ENCODE data around the gene KRTAP4-9. TPM values are rescaled to one million over a fixed set of nuclear protein-coding genes. Genes with fewer than 3 reads are reported as not detected.
"Not testable (repeated sequence)": the region's sequence is repeated elsewhere in the genome, so short reads cannot be mapped to it uniquely, and the experiment has no call there.

Gene KRTAP4-9
- not detected for total RNA-seq

DNA sequence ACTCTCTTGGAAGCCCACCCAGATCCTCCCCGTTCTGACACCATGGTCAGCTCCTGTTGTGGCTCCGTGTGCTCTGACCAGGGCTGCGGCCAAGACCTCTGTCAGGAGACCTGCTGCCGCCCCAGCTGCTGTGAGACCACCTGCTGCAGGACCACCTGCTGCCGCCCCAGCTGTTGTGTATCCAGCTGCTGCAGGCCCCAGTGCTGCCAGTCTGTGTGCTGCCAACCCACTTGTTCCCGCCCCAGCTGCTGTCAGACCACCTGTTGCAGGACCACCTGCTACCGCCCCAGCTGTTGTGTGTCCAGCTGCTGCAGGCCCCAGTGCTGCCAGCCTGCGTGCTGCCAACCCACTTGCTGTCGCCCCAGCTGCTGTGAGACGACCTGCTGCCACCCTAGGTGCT lies at the start of gene KRTAP4-9:
Gene KRTAP4-9 (plus strand): TSS at position 43 of the 400 bp plus-strand sequence. CDS start 0 bp downstream, at position 43.
- intact Hi-C loops (cut with DNase I); H3K9me3 ChIP-seq; H3K36me3 ChIP-seq; H3K27ac ChIP-seq; DNase-seq; H3K4me3 ChIP-seq (replicated peaks in 1 of 3); H3K4me1 ChIP-seq; H3K27me3 ChIP-seq: not testable (repeated sequence)
- WGBS, 2 donors: 63 to 77% methylated on average over 2 to 7 of the region's 10 CpGs

GRCh38 chr17:41057547-41057946 lies 47.6 kb upstream of the KRTAP4-9 start:
- Histone ChIP-seq H3K4me1 (no peaks in the 10 kb centered on the region), H3K27me3 (no peaks in the 10 kb centered on the region), H3K36me3 (no peaks in the 10 kb centered on the region), H3K4me3 (replicated peaks in 1 of 3) (no peak overlapping the region), H3K9me3 (no peaks in the 10 kb centered on the region), H3K27ac (no peak overlapping the region)
- 90 to 92% methylated on average over 1 of the region's 1 CpG for WGBS, 2 donors
- TF ChIP-seq, protein P1, sequence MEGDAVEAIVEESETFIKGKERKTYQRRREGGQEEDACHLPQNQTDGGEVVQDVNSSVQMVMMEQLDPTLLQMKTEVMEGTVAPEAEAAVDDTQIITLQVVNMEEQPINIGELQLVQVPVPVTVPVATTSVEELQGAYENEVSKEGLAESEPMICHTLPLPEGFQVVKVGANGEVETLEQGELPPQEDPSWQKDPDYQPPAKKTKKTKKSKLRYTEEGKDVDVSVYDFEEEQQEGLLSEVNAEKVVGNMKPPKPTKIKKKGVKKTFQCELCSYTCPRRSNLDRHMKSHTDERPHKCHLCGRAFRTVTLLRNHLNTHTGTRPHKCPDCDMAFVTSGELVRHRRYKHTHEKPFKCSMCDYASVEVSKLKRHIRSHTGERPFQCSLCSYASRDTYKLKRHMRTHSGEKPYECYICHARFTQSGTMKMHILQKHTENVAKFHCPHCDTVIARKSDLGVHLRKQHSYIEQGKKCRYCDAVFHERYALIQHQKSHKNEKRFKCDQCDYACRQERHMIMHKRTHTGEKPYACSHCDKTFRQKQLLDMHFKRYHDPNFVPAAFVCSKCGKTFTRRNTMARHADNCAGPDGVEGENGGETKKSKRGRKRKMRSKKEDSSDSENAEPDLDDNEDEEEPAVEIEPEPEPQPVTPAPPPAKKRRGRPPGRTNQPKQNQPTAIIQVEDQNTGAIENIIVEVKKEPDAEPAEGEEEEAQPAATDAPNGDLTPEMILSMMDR (IDR thresholded peaks at IDR 0.05): no peak
- no peak for TF ChIP-seq POLR2A (IDR thresholded peaks at IDR 0.05)
- intact Hi-C loops (cut with DNase I): no loop called here
- no peak for DNase-seq

DNA sequence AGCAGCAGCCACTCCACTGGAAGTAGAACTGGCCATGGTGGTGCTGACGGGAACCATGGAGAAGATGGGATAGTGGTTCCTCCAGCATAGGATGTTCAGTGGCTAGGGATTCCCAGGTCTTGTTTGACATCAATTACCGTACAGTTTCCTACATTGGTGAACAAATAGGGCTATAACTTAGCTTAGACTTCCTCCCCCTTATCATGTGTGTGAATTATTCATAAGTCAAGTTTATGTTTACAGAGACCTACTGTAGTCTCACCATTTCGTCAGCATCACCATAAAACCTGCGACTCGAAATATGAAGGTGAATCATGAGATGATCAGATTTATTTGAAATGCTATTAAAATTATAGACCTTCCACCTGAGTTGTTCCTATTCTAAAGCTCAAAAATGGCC lies 46.4 kb upstream of the KRTAP4-9 start:
- Histone ChIP-seq H3K4me3 (replicated peaks in 1 of 3) (no peak overlapping the region), H3K27me3 (no peaks in the 10 kb centered on the region), H3K9me3 (no peaks in the 10 kb centered on the region), H3K4me1 (no peaks in the 10 kb centered on the region), H3K27ac (no peak overlapping the region), H3K36me3 (no peaks in the 10 kb centered on the region)
- WGBS, 2 donors: 91 to 95% methylated on average over 5 of the region's 5 CpGs
- intact Hi-C loops (cut with DNase I): no loop called here
- DNase-seq: no peak
- TF ChIP-seq POLR2A (IDR thresholded peaks at IDR 0.05): no peak
- TF ChIP-seq, protein P1 (IDR thresholded peaks at IDR 0.05): no peak

- intact Hi-C loops (cut with DNase I); DNase-seq; H3K27ac ChIP-seq; H3K4me3 ChIP-seq (replicated peaks in 1 of 3); H3K9me3 ChIP-seq; H3K36me3 ChIP-seq; H3K4me1 ChIP-seq; H3K27me3 ChIP-seq: not testable (repeated sequence)
- WGBS, 2 donors: 22 to 26% methylated on average over 6 to 10 of the region's 31 CpGs
These were observed 45.7 kb upstream of the KRTAP4-9 start for GRCh38 chr17:41059276-41060051.

GRCh38 chr17:41060052-41060604 lies 45.1 kb upstream of the KRTAP4-9 start, which contains the start of gene KRTAP2-3:
TSS of gene KRTAP2-3 (minus strand) at chr17:41060114. CDS start at chr17:41060050, 64 bp downstream.
- H3K9me3 ChIP-seq: no peaks in the 10 kb centered on the region
- H3K4me1 ChIP-seq: no peaks in the 10 kb centered on the region
- H3K36me3 ChIP-seq: no peaks in the 10 kb centered on the region
- no peak within 1 kb of the TSS for H3K27ac ChIP-seq
- no peak for DNase-seq
- intact Hi-C loops (cut with DNase I): no loop called here
- no peak for TF ChIP-seq POLR2A (IDR thresholded peaks at IDR 0.05)
- TF ChIP-seq, protein P1 (IDR thresholded peaks at IDR 0.05): no peak
- WGBS, 2 donors: 71 to 78% methylated on average over 6 of the region's 6 CpGs
- H3K4me3 ChIP-seq (replicated peaks in 1 of 3): no peak within 1 kb of the TSS
- H3K27me3 ChIP-seq: no peaks in the 10 kb centered on the region

DNA sequence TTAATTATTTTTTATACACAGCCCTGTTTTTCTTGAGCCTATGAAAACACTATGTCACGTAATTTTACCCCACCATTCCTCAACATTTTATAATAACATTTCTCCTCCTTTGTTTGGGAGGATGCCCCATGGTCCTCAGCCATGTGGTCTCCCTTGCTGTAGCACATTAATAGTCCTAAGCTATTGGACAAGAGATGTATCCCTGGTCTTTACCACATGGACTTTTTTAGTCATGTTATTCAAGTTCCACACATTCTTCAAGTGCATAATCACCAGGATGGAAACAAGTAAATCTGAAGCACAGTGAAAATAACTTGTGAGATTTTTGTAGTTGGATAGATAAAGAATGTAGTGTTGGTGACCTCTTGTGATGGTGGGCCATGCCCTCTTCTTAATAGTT lies 43.2 kb upstream of the KRTAP4-9 start:
- intact Hi-C loops (cut with DNase I): no loop called here
- 66 to 67% methylated on average over 1 of the region's 1 CpG for WGBS, 2 donors
- Histone ChIP-seq H3K9me3 (no peaks in the 10 kb centered on the region), H3K4me1 (no peaks in the 10 kb centered on the region), H3K27me3 (no peaks in the 10 kb centered on the region), H3K4me3 (replicated peaks in 1 of 3) (no peak overlapping the region), H3K36me3 (no peaks in the 10 kb centered on the region), H3K27ac (no peak overlapping the region)
- TF ChIP-seq POLR2A (IDR thresholded peaks at IDR 0.05): no peak
- TF ChIP-seq, protein P1 (IDR thresholded peaks at IDR 0.05): no peak
- no peak for DNase-seq
